Breast epithelium (tissue), 4 donors: ENCODE results near the gene JOSD2. TPM values are rescaled to one million over a fixed set of nuclear protein-coding genes. Genes with fewer than 3 reads are reported as not detected.

Experiments used
- DNase-seq, 2 donors: peaks; one replicate each; pipeline ENCODE4 v3.0.0-alpha.2; 2019; ENCODE audit warnings: low spot score in 2 of 2
- H3K27ac ChIP-seq, 2 donors: fragments of 200-600 bp; sonication (generic) in 1 of 2; one replicate each; pipeline ENCODE4 v1.5.1; 2016 to 2019; ENCODE audit warnings: mild to moderate bottlenecking in 1 of 2
- H3K27me3 ChIP-seq, 2 donors: fragments of 200-600 bp; sonication (generic) in 1 of 2; one replicate each; pipeline versions ENCODE4 v1.5.1 to v1.6.0; 2017 to 2019; ENCODE audit warnings: control low read depth in 1 of 2, mild to moderate bottlenecking in 1 of 2
- H3K36me3 ChIP-seq: fragments of 200-600 bp; one replicate; pipeline ENCODE4 v1.5.1; 2019
- H3K4me1 ChIP-seq, 2 donors: fragments of 200-600 bp; sonication (generic); one replicate each; pipeline ENCODE4 v1.5.1; 2016 to 2019; ENCODE audit warnings: control low read depth in 1 of 2
- H3K4me3 ChIP-seq, 3 donors: fragments of 200-600 bp; sonication (generic); 1 replicate in 2 of 3; 2 replicates in 1 of 3; pipeline ENCODE4 v1.5.1; 2016 to 2019; ENCODE audit warnings: mild to moderate bottlenecking in 3 of 3, moderate library complexity in 2 of 3
- H3K9me3 ChIP-seq, 2 donors: fragments of 200-600 bp; sonication (generic) in 1 of 2; one replicate each; pipeline ENCODE4 v1.5.1; 2016 to 2019; ENCODE audit warnings: control low read depth in 1 of 2
- POLR2A ChIP-seq: fragments of 450-650 bp; IDR thresholded peaks from one replicate; pipeline ENCODE4 v1.6.1; 2016; ENCODE audit warnings: antibody characterized with exemption, mild to moderate bottlenecking, moderate library complexity
- POLR2AphosphoS5 ChIP-seq, 3 donors: sonication (generic); formaldehyde crosslinking; IDR thresholded peaks; one replicate each; pipeline ENCODE4 v1.6.1; 2017; ENCODE audit warnings: antibody characterized with exemption in 3 of 3
- intact Hi-C: fragments of 100-400 bp; cut with DNase I; formaldehyde crosslinking; loops from one replicate; pipeline ENCODE4 v1.15.1; 2023; ENCODE audit warnings: low total_unique reads
- total RNA-seq, 3 donors: library from RNA; depleted of rRNA; stranded (reverse); fragments of >200 nt; gene quantifications; one replicate each; pipeline ENCODE4 v1.1.0, GENCODE V29; 2016
- TF ChIP-seq, protein P1 (sequence below), 3 donors: fragments of 450-650 bp; IDR thresholded peaks; one replicate each; pipeline ENCODE4 v1.5.1; 2016 to 2017; ENCODE audit warnings: antibody characterized with exemption in 3 of 3, mild to moderate bottlenecking in 3 of 3, moderate library complexity in 3 of 3

JOSD2 gene
- total RNA-seq, 3 donors from 2014 or later, result 14.7 to 26.7 (median 20.3) TPM

DNA sequence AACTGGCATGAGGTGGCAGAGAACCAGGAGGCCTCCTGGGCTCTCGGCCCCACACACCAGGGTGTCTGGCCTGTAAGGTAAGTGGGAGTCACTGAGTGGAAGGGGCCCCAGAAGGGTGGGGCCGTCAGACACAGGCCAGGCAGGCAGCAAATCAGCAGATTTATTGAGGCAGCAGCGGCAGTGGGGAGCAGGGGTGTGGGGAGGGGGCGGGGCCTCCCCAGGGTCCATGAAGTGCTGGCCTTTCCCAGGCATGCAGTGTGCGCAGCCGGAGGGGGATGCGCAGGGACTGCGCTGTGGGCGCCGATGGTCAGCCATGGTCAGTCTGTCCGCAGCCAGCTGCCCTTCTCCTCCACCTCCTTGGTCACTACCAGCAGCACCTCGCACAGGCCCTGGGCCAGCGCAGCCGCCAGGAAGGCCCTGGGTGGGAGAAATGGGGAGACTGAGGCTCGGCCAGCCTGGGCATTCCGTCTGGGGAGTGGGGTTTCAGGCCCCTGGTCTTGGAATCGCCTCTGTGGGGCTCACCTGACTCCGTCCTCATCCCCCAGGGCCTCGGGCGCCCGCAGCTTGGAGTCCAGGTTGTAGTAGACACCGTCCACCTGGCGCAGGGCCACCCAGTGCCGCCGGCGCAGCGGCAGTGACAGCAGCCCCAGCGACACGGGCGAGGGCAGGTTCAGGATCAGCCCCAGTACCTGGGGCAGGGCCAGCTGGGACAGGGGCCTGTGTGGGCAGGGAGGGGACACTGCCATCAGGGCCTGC, 5.0 kb downstream of the JOSD2 start:
- Histone ChIP-seq H3K4me1 (peaks cover 7% of the 10 kb centered on the region in 2 donors), H3K27me3 (no peaks in the 10 kb centered on the region), H3K9me3 (no peaks in the 10 kb centered on the region), H3K36me3 (no peaks in the 10 kb centered on the region), H3K4me3 (no peak overlapping the region), H3K27ac (no peak overlapping the region)
- TF ChIP-seq POLR2AphosphoS5 (IDR thresholded peaks at IDR 0.05) (no peak), POLR2A (no peak)
- TF ChIP-seq, protein P1, sequence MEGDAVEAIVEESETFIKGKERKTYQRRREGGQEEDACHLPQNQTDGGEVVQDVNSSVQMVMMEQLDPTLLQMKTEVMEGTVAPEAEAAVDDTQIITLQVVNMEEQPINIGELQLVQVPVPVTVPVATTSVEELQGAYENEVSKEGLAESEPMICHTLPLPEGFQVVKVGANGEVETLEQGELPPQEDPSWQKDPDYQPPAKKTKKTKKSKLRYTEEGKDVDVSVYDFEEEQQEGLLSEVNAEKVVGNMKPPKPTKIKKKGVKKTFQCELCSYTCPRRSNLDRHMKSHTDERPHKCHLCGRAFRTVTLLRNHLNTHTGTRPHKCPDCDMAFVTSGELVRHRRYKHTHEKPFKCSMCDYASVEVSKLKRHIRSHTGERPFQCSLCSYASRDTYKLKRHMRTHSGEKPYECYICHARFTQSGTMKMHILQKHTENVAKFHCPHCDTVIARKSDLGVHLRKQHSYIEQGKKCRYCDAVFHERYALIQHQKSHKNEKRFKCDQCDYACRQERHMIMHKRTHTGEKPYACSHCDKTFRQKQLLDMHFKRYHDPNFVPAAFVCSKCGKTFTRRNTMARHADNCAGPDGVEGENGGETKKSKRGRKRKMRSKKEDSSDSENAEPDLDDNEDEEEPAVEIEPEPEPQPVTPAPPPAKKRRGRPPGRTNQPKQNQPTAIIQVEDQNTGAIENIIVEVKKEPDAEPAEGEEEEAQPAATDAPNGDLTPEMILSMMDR (IDR thresholded peaks at IDR 0.05), result no peak
- DNase-seq, result no peak
- intact Hi-C loops, result no loop called here

DNA sequence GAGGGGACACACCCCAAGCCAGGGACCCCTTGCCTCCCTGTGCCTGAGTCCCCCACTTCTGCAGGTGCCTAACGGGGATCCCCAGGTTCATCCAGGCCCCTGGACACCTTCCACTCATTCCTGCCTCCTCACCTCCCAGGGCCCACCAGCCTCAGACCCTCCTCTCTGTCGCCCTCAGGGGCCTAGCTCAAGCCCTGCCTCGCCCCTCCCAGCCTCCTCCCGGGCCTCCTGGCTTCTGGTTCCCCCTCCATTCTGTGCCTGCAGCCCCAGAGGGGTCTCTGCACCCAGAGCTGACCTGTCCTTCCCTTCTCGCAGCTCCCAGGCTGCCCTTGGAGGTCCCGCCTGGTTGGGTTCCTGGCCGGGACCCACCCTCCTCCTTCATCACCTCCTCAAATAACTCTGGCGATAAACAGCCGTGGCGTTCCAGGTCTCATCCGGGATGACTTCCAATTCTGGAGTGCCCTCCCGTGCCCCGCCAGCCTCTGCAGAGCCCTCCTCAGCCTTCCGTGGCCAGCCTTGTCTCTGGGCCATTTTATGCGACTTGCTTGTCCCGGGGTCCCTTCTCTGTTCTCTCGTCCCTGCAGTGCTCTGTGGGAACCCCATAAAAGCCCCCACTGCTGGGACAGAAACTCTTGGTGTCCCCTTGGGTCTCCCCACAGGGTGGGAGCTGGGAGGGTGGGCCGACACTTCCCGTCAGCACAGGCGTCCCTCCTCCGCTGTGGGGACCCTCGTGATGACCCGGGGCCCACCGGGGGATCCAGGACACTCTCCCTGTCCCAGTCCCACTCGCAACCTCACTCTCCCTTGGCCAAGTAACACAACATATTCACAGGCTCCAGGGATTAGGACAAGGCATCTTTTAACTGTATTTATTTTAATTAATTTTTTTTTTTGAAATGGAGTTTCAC, 9.2 kb downstream of the JOSD2 start:
- H3K4me3 ChIP-seq, result no peak overlapping the region
- no peaks in the 10 kb centered on the region for H3K4me1 ChIP-seq
- H3K36me3 ChIP-seq, result no peaks in the 10 kb centered on the region
- intact Hi-C loops, result no loop called here
- H3K27ac ChIP-seq, result no peak overlapping the region
- TF ChIP-seq POLR2AphosphoS5 (IDR thresholded peaks at IDR 0.05) (no peak), POLR2A (no peak)
- TF ChIP-seq, protein P1 (IDR thresholded peaks at IDR 0.05), result no peak
- no peaks in the 10 kb centered on the region for H3K27me3 ChIP-seq
- no peaks in the 10 kb centered on the region for H3K9me3 ChIP-seq
- DNase-seq, result no peak

DNA sequence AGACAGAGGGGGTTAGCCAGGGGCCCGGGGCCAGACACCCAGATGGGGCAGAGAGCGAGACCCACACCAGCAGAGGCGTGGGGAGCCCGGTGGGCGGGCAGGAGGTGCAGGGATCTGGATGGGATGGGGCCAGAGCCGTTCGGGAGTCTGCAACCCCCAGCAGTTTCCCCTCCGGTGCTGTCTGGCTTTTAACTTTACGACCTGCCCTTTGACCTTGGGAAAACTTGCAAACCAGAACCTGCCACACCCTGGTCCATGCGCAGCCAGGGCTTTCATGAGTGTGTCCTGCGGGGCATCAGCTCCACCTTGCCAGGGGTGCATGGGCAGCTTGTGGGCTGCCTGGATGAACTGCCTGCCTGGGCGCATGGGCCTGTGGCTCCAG, 9.8 kb downstream of the JOSD2 start:
- intact Hi-C loops, result no loop called here
- DNase-seq, result no peak
- H3K4me3 ChIP-seq, result no peak overlapping the region
- no peak overlapping the region for H3K27ac ChIP-seq
- H3K9me3 ChIP-seq, result no peaks in the 10 kb centered on the region
- no peaks in the 10 kb centered on the region for H3K4me1 ChIP-seq
- no peaks in the 10 kb centered on the region for H3K36me3 ChIP-seq
- TF ChIP-seq, protein P1 (IDR thresholded peaks at IDR 0.05), result no peak
- TF ChIP-seq POLR2AphosphoS5 (IDR thresholded peaks at IDR 0.05) (no peak), POLR2A (no peak)
- H3K27me3 ChIP-seq, result no peaks in the 10 kb centered on the region

DNA sequence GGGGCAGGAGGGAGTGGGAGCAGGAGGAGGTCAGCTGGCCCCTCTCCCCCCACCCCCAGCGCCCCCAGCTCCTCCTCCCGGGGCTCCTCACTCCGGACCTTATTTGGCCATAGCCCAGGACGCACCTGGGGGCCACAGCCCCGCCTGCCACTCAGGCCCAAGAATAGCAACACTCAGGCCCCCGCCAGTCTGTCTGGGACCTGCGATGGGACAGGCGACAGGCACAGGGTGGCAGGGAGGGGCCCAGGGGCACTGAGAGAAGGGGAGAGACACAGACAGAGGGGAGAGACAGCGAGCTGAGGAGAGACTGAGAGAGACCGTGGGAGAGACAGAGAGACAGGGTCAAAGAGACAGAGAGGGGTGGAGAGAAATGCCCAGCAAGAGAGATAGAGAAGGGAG, 10.2 kb downstream of the JOSD2 start:
- Histone ChIP-seq H3K9me3 (no peaks in the 10 kb centered on the region), H3K4me1 (no peaks in the 10 kb centered on the region), H3K27ac (no peak overlapping the region), H3K27me3 (no peaks in the 10 kb centered on the region), H3K4me3 (no peak overlapping the region), H3K36me3 (no peaks in the 10 kb centered on the region)
- DNase-seq, result no peak
- no peak for TF ChIP-seq POLR2AphosphoS5 (IDR thresholded peaks at IDR 0.05)
- TF ChIP-seq POLR2A, result no peak
- TF ChIP-seq, protein P1 (IDR thresholded peaks at IDR 0.05), result no peak
- intact Hi-C loops, result no loop called here
